Neutrophil (primary cell): ENCODE results near the gene C1orf216.

Source experiments
- H3K27ac ChIP-seq: fragments of 200-600 bp; sonication (generic); 2 replicates; pipeline ENCODE4 v1.5.1; 2016; ENCODE audit warnings: mild to moderate bottlenecking, moderate library complexity
- H3K27me3 ChIP-seq: fragments of 200-600 bp; sonication (generic); 2 replicates; pipeline ENCODE4 v1.6.0; 2016; ENCODE audit warnings: mild to moderate bottlenecking
- H3K36me3 ChIP-seq: fragments of 200-600 bp; sonication (generic); 2 replicates; pipeline ENCODE4 v1.5.1; 2017
- H3K4me1 ChIP-seq, 2 experiments: fragments of 200-600 bp in 1 of 2; sonication (generic) in 1 of 2; 1 replicate in 1 of 2; 2 replicates in 1 of 2; pipeline versions ENCODE4 v1.5.1 to v1.6.1; 2013 to 2016; ENCODE audit warnings: low read depth in 1 of 2, low read length in 1 of 2, mild to moderate bottlenecking in 1 of 2, moderate library complexity in 1 of 2; ENCODE audit not compliant: control insufficient read depth in 1 of 2, insufficient read depth in 1 of 2
- H3K4me3 ChIP-seq, 2 experiments: fragments of 200-600 bp in 1 of 2; sonication (generic) in 1 of 2; 1 replicate in 1 of 2; 2 replicates in 1 of 2; pipeline ENCODE4 v1.5.1; 2013 to 2016; ENCODE audit warnings: low read depth in 1 of 2, low read length in 1 of 2, mild to moderate bottlenecking in 1 of 2, moderate library complexity in 1 of 2
- H3K9me3 ChIP-seq: fragments of 200-600 bp; sonication (generic); 2 replicates; pipeline ENCODE4 v1.5.1; 2016
- TF ChIP-seq, protein P1 (sequence below): fragments of 200-600 bp; sonication (generic); IDR thresholded peaks from 2 replicates; pipeline ENCODE4 v1.5.1; 2016; ENCODE audit warnings: antibody characterized with exemption

The C1orf216 gene

DNA sequence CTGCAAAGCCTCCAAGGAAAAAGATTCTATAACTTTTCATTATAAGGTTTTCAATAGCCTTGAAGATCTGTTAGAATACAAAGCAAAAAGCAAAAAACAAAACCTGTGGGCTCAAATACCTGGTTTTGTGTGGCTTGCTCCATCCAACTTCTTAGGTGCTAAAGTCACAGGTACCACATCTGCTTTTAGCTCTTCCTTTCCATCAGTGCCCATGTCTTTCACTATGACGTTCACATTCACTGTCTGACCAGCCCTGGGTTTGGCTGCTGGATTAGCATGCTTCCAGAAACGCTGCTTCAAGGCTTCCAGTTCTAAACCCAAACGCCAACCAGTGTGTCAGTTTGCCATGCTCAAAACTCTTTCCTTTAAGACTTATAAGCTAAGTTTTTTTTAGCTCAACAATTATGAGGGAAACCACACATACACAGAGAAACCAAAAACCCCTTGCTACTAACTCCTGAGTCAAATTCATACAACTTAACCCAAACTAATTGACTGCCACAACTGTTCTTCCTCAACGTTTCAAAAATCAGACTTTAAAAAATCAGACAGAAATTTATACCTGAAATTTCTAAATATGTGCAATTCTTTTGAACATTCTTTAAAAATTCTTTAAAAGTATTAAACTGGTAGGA lies 35.1 kb upstream of the C1orf216 start:
- H3K4me3 ChIP-seq: no peak overlapping the region
- peaks cover 12% of the 10 kb centered on the region for H3K36me3 ChIP-seq
- TF ChIP-seq, protein P1, sequence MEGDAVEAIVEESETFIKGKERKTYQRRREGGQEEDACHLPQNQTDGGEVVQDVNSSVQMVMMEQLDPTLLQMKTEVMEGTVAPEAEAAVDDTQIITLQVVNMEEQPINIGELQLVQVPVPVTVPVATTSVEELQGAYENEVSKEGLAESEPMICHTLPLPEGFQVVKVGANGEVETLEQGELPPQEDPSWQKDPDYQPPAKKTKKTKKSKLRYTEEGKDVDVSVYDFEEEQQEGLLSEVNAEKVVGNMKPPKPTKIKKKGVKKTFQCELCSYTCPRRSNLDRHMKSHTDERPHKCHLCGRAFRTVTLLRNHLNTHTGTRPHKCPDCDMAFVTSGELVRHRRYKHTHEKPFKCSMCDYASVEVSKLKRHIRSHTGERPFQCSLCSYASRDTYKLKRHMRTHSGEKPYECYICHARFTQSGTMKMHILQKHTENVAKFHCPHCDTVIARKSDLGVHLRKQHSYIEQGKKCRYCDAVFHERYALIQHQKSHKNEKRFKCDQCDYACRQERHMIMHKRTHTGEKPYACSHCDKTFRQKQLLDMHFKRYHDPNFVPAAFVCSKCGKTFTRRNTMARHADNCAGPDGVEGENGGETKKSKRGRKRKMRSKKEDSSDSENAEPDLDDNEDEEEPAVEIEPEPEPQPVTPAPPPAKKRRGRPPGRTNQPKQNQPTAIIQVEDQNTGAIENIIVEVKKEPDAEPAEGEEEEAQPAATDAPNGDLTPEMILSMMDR: no peak
- H3K9me3 ChIP-seq: no peaks in the 10 kb centered on the region
- H3K27ac ChIP-seq: no peak overlapping the region
- no peaks in the 10 kb centered on the region for H3K4me1 ChIP-seq
- no peaks in the 10 kb centered on the region for H3K27me3 ChIP-seq

DNA sequence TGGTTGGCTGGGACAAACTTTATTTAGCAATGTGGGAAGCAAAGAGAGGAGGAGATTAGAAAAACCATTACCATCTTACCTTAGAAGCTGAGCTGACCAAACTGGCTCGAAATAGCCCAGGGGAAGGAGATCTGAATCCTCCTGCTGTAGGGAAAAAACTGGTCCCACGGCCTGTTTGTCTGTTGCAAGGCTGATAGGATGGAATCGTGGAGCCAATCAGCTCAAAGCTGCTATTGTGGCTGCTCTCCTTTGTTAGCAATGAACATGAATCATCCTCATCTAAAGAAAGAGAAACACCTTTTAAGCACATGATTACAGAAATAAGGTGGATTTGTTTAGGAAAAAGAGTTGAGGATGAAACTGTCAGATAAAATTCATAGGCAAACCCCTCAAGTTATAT lies 29.6 kb upstream of the C1orf216 start:
- no peak overlapping the region for H3K4me3 ChIP-seq
- H3K9me3 ChIP-seq: no peaks in the 10 kb centered on the region
- H3K27ac ChIP-seq: no peak overlapping the region
- TF ChIP-seq, protein P1: no peak
- no peaks in the 10 kb centered on the region for H3K27me3 ChIP-seq
- peaks cover 29% of the 10 kb centered on the region for H3K36me3 ChIP-seq
- no peaks in the 10 kb centered on the region for H3K4me1 ChIP-seq

DNA sequence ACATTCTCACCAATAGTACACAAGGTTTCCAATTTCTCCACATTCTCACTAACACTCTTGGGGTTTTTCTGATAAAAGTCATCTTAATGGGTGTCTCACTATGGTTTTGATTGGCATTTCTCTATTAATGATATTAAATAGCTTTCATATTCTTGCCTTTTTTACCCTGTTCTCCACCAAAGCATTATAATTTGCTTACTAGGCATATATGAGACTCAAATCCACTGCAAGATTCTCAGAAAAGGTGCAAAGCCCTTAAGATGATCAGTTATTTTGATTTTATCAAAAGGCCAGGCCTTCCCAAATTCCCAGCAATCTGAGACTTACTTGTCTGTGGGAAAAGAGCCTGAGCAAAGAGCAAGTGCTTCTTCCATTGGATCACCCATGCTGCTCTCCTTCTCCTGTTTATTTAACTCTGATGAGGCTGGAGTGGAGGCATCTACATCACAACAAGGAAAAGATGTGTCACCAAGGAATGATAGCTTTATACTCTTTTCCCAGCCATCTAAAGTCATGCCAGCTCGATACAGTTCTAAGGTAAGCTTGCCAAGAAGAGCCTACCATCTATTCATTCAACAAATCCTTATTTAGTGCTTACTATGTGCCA lies 26.5 kb upstream of the C1orf216 start:
- no peaks in the 10 kb centered on the region for H3K9me3 ChIP-seq
- no peaks in the 10 kb centered on the region for H3K4me1 ChIP-seq
- peaks cover 41% of the 10 kb centered on the region for H3K36me3 ChIP-seq
- TF ChIP-seq, protein P1: no peak
- H3K27ac ChIP-seq: no peak overlapping the region
- H3K27me3 ChIP-seq: no peaks in the 10 kb centered on the region
- no peak overlapping the region for H3K4me3 ChIP-seq

DNA sequence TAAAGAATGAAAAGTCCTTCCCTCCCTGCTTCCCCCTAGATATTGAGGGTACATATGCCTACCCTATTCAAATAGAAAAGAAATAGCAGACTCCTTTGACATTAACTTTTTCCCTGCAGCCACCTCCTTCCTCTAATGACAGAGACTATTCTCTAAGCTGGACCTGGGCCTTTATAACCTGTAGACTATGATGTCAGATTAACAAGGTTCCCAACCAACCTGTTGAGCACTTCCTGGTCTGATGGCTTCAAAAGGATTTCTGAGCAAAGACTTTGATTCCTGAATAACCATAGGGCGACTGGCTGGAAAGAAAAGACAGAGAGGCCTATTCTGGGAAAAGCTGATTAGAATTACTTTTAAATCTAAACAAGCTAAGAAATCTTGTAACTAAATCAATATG lies 18.4 kb upstream of the C1orf216 start:
- no peaks in the 10 kb centered on the region for H3K9me3 ChIP-seq
- peaks cover 53% of the 10 kb centered on the region for H3K36me3 ChIP-seq
- no peaks in the 10 kb centered on the region for H3K4me1 ChIP-seq
- H3K27ac ChIP-seq: no peak overlapping the region
- H3K27me3 ChIP-seq: no peaks in the 10 kb centered on the region
- TF ChIP-seq, protein P1: no peak
- H3K4me3 ChIP-seq: no peak overlapping the region

DNA sequence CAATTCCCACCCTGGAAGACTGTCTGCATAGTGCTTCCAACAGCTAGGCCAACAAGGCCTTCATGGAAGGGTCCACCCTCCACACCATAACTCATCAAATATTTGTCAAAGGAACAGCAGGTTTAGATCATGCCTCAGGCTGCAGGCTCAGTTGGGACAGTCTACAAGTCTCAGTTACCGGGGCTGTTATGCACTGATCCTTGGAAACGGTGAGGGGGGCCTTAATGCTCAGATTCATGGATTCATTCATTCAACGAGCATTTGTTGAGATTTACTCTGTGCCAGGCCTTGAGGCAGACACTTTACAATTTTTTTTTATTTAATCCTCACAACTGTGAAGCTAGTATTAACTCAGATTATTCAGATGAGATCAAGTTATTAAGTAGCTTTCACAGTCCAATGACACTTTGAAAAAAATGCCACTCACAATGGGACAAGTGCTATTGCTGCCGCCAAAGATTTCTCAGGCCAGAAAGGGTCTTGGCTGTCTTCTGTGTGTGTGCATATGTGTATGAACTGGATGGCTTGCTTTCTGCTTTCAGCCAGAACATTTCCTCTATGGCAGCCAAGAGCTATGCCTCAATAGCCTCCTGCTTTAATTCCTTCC lies 8.9 kb upstream of the C1orf216 start:
- H3K27ac ChIP-seq: no peak overlapping the region

More for the DNA sequence above, 8.9 kb upstream of the C1orf216 start:
- H3K4me1 ChIP-seq: no peaks in the 10 kb centered on the region
- H3K9me3 ChIP-seq: no peaks in the 10 kb centered on the region
- H3K36me3 ChIP-seq: peaks cover 7% of the 10 kb centered on the region
- TF ChIP-seq, protein P1: no peak
- H3K27me3 ChIP-seq: no peaks in the 10 kb centered on the region
- H3K4me3 ChIP-seq: no peak overlapping the region
